HEK293 (cell line): ENCODE results near the gene GNPTG.

ENCODE experiments used
- CTCF ChIA-PET: fragments of 350-600 bp; formaldehyde crosslinking; extraction: SDS; loops from one replicate; lab custom pipeline; 2021; ENCODE audit warnings: antibody characterized with exemption; lab: Yijun Ruan, JAX
- POLR2A ChIA-PET: fragments of 300-600 bp; formaldehyde crosslinking; extraction: SDS; loops from one replicate; lab custom pipeline; 2020; ENCODE audit warnings: antibody characterized with exemption, inconsistent platforms; lab: Yijun Ruan, JAX
- H3K27ac ChIP-seq: fragments of 200-500 bp; sonication (Bioruptor generic); 2 replicates; pipeline ENCODE4 v1.5.1; 2014; ENCODE audit warnings: low read depth, low read length, control low read depth, inconsistent platforms; ENCODE audit errors: extremely low read depth
- H3K36me3 ChIP-seq, 2 experiments: fragments of 200-500 bp in 1 of 2; sonication (Bioruptor generic) in 1 of 2; 1 replicate in 1 of 2; 2 replicates in 1 of 2; pipeline ENCODE4 v1.5.1; 2014 to 2017; ENCODE audit warnings: inconsistent platforms in 2 of 2, low read length in 2 of 2; ENCODE audit not compliant: control insufficient read depth in 2 of 2, insufficient read depth in 1 of 2
- H3K4me1 ChIP-seq: fragments of 200-500 bp; sonication (Bioruptor generic); 2 replicates; pipeline ENCODE4 v1.5.1; 2014; ENCODE audit warnings: mild to moderate bottlenecking, low read length, inconsistent platforms; ENCODE audit not compliant: control insufficient read depth, insufficient read depth
- H3K4me3 ChIP-seq: 2 replicates; pipeline ENCODE4 v1.5.1; 2011; ENCODE audit warnings: low read depth, mild to moderate bottlenecking, control low read depth, low read length, moderate library complexity
- H3K9me3 ChIP-seq: fragments of 200-500 bp; sonication (Bioruptor generic); 2 replicates; pipeline ENCODE4 v1.5.1; 2014; ENCODE audit warnings: low read depth, low read length, inconsistent platforms; ENCODE audit not compliant: control insufficient read depth, insufficient read depth
- PRDM6 ChIP-seq: fragments of 450-650 bp; formaldehyde crosslinking; IDR thresholded peaks from 2 replicates; pipeline ENCODE4 v1.5.1; 2017; ENCODE audit warnings: missing biosample characterization, missing genetic modification characterization
- REST ChIP-seq: fragments of 450-650 bp; formaldehyde crosslinking; IDR thresholded peaks from 2 replicates; pipeline ENCODE4 v1.5.1; 2016; ENCODE audit warnings: missing biosample characterization, missing genetic modification characterization
- SCRT1 ChIP-seq: fragments of 450-650 bp; formaldehyde crosslinking; IDR thresholded peaks from 2 replicates; pipeline ENCODE4 v1.5.1; 2016; ENCODE audit warnings: missing biosample characterization, missing genetic modification characterization, borderline replicate concordance
- SP3 ChIP-seq: fragments of 450-650 bp; formaldehyde crosslinking; IDR thresholded peaks from 2 replicates; pipeline ENCODE4 v1.5.1; 2016; ENCODE audit warnings: missing biosample characterization, missing genetic modification characterization
- SP7 ChIP-seq: fragments of 450-650 bp; formaldehyde crosslinking; IDR thresholded peaks from 2 replicates; pipeline ENCODE4 v1.5.1; 2016; ENCODE audit warnings: missing biosample characterization, missing genetic modification characterization
- ZFP41 ChIP-seq: fragments of 450-650 bp; formaldehyde crosslinking; IDR thresholded peaks from 2 replicates; pipeline ENCODE4 v1.5.1; 2016; ENCODE audit warnings: missing biosample characterization, missing genetic modification characterization, borderline replicate concordance
- ZNF24 ChIP-seq: fragments of 450-650 bp; formaldehyde crosslinking; IDR thresholded peaks from 2 replicates; pipeline ENCODE4 v1.5.1; 2016; ENCODE audit warnings: missing biosample characterization, missing genetic modification characterization
- ZNF302 ChIP-seq: fragments of 450-650 bp; formaldehyde crosslinking; IDR thresholded peaks from 2 replicates; pipeline ENCODE4 v1.5.1; 2016; ENCODE audit warnings: missing biosample characterization, missing genetic modification characterization, low read depth
- ZNF544 ChIP-seq: fragments of 450-650 bp; formaldehyde crosslinking; IDR thresholded peaks from 2 replicates; pipeline ENCODE4 v1.5.0; 2017; ENCODE audit warnings: missing biosample characterization, missing genetic modification characterization
- ZNF558 ChIP-seq: fragments of 450-650 bp; formaldehyde crosslinking; IDR thresholded peaks from 2 replicates; pipeline ENCODE4 v1.5.1; 2016; ENCODE audit warnings: missing biosample characterization, missing genetic modification characterization
- ZNF624 ChIP-seq: fragments of 450-650 bp; formaldehyde crosslinking; IDR thresholded peaks from 2 replicates; pipeline ENCODE4 v1.5.1; 2017; ENCODE audit warnings: missing biosample characterization, missing genetic modification characterization
- ZNF654 ChIP-seq: fragments of 450-650 bp; formaldehyde crosslinking; IDR thresholded peaks from 2 replicates; pipeline ENCODE4 v1.5.1; 2016; ENCODE audit warnings: low read depth, missing biosample characterization, missing genetic modification characterization
- ZNF747 ChIP-seq: fragments of 450-650 bp; formaldehyde crosslinking; IDR thresholded peaks from 2 replicates; pipeline ENCODE4 v1.5.1; 2016; ENCODE audit warnings: missing biosample characterization, missing genetic modification characterization
- TF ChIP-seq, protein P1 (sequence below): fragments of 450-650 bp; formaldehyde crosslinking; IDR thresholded peaks from 2 replicates; pipeline ENCODE4 v1.5.1; 2016; ENCODE audit warnings: missing biosample characterization, missing genetic modification characterization
- TF ChIP-seq, protein P2 (sequence below): fragments of 450-650 bp; IDR thresholded peaks from 2 replicates; pipeline ENCODE4 v1.5.1; 2018; ENCODE audit warnings: missing biosample characterization, mild to moderate bottlenecking, missing genetic modification characterization
- TF ChIP-seq, protein P3 (sequence below): fragments of 450-650 bp; formaldehyde crosslinking; IDR thresholded peaks from 2 replicates; pipeline ENCODE4 v1.5.1; 2016; ENCODE audit warnings: missing biosample characterization, missing genetic modification characterization
- TF ChIP-seq, protein P4 (sequence below): fragments of 450-650 bp; formaldehyde crosslinking; IDR thresholded peaks from 2 replicates; pipeline ENCODE4 v1.5.1; 2016; ENCODE audit warnings: missing biosample characterization, missing genetic modification characterization
- TF ChIP-seq, protein P5 (sequence below): fragments of 450-650 bp; formaldehyde crosslinking; IDR thresholded peaks from 2 replicates; pipeline ENCODE4 v1.5.1; 2016; ENCODE audit warnings: missing biosample characterization, missing genetic modification characterization

Gene GNPTG

DNA sequence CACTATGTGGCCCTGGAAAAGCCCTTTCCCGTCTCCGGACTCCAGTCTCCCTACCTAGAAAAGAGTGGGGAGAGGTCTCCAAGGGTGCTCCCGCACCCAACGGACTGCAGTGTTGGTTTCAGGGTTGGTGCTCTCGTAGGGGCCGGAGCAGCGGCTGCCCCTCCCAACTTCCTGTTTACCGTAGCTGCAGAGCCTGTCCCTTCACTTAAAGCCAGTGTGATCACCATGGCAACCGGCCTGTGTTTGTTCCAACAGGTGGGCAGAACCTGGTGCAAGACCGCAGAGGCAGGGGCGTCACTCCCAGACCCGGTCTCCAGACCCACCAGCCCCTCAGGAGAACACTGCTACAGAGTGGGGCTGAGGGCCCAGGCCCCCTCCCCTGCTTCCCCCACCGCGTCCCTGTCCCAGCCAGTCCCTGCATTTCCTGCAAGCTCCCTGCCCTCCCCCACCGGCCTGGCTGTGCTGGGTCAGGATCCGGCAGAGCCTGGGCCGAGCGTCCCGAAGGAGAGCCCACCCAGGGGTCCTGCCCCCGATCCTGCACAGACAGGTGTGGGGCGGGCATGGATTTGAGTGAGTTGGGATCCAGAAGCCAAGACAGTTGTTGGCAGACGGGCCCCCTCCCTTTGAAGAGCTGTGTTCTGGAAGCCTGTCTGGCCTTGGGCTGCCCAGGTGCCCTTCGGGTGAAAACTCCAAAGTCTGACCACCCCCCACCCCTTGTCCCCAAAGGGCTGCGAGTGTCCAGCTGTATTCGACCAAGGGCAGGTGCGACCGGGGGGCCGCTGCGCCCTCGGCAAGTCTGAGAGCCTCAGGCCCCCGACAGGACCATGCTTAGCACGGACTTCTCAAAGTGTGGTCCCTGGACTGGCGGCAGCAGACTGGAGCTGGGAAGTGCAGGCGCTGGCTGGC, 19.8 kb upstream of the GNPTG start (continued):
- TF ChIP-seq PRDM6 (tag by site-specific recombination) (no peak), ZNF24 (tag by site-specific recombination) (no peak), ZNF624 (tag by site-specific recombination) (no peak), SP3 (tag by site-specific recombination) (no peak), ZNF558 (no peak), SP7 (no peak), ZNF302 (tag by site-specific recombination) (no peak), ZFP41 (tag by site-specific recombination) (no peak), ZNF654 (tag by site-specific recombination) (no peak), ZNF747 (tag by site-specific recombination) (no peak), SCRT1 (tag by site-specific recombination) (peak; percentile 71; the same call in 1 of the 2 replicates), REST (no peak)
- TF ChIP-seq, protein P1, sequence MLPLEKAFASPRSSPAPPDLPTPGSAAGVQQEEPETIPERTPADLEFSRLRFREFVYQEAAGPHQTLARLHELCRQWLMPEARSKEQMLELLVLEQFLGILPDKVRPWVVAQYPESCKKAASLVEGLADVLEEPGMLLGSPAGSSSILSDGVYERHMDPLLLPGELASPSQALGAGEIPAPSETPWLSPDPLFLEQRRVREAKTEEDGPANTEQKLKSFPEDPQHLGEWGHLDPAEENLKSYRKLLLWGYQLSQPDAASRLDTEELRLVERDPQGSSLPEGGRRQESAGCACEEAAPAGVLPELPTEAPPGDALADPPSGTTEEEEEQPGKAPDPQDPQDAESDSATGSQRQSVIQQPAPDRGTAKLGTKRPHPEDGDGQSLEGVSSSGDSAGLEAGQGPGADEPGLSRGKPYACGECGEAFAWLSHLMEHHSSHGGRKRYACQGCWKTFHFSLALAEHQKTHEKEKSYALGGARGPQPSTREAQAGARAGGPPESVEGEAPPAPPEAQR (tag by site-specific recombination) = no peak
- TF ChIP-seq, protein P2, sequence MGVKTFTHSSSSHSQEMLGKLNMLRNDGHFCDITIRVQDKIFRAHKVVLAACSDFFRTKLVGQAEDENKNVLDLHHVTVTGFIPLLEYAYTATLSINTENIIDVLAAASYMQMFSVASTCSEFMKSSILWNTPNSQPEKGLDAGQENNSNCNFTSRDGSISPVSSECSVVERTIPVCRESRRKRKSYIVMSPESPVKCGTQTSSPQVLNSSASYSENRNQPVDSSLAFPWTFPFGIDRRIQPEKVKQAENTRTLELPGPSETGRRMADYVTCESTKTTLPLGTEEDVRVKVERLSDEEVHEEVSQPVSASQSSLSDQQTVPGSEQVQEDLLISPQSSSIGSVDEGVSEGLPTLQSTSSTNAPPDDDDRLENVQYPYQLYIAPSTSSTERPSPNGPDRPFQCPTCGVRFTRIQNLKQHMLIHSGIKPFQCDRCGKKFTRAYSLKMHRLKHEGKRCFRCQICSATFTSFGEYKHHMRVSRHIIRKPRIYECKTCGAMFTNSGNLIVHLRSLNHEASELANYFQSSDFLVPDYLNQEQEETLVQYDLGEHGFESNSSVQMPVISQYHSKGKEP (tag by site-specific recombination) = 0 out of 2 replicates have a peak, but pooled peaks have one; percentile 15
- TF ChIP-seq, protein P3, sequence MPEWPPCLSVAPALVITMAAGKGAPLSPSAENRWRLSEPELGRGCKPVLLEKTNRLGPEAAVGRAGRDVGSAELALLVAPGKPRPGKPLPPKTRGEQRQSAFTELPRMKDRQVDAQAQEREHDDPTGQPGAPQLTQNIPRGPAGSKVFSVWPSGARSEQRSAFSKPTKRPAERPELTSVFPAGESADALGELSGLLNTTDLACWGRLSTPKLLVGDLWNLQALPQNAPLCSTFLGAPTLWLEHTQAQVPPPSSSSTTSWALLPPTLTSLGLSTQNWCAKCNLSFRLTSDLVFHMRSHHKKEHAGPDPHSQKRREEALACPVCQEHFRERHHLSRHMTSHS (tag by site-specific recombination) = no peak

DNA sequence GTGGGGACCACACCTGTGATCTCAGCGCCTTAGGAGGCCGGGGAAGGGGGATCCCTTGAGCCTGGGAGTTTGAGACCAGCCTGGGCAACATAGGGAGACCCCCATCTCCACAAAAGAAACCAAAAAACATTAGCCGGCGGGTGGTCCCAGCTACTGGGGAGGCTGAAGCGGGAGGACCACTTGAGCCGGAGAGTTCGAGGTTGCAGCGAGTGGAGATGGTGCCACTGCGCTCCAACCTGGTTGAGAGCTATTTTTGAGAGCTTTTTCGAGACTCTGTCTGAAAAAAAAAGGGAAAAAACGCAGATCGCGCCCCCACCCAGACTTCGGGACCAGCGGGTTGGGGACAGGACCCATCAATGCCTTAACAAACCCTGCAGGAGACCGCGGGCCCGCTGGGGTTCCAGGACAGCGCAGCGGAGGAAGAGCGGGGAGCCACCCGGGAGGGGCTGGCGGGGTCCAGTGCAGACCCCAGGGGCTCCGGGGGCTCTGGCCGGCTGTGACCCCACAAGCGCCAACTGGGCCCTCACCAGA, 19.0 kb upstream of the GNPTG start:
- H3K27ac ChIP-seq = no peak overlapping the region
- H3K36me3 ChIP-seq = no peaks in the 10 kb centered on the region
- ChIA-PET POLR2A (interaction anchor here (1.3 to 1.4 kb wide), 2 partner anchors 10 to 24 kb away, joined by 3 to 9 read pairs; no protein-coding TSS in a partner anchor), CTCF (interaction anchor here (1.2 kb wide), 1 partner anchor 10 kb away, joined by 3 read pairs; no protein-coding TSS in a partner anchor)
- TF ChIP-seq, protein P4, sequence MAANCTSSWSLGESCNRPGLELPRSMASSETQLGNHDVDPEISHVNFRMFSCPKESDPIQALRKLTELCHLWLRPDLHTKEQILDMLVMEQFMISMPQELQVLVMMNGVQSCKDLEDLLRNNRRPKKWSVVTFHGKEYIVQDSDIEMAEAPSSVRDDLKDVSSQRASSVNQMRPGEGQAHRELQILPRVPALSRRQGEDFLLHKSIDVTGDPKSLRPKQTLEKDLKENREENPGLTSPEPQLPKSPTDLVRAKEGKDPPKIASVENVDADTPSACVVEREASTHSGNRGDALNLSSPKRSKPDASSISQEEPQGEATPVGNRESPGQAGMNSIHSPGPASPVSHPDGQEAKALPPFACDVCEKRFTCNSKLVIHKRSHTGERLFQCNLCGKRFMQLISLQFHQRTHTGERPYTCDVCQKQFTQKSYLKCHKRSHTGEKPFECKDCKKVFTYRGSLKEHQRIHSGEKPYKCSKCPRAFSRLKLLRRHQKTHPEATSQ (tag by site-specific recombination) = no peak
- TF ChIP-seq, protein P5, sequence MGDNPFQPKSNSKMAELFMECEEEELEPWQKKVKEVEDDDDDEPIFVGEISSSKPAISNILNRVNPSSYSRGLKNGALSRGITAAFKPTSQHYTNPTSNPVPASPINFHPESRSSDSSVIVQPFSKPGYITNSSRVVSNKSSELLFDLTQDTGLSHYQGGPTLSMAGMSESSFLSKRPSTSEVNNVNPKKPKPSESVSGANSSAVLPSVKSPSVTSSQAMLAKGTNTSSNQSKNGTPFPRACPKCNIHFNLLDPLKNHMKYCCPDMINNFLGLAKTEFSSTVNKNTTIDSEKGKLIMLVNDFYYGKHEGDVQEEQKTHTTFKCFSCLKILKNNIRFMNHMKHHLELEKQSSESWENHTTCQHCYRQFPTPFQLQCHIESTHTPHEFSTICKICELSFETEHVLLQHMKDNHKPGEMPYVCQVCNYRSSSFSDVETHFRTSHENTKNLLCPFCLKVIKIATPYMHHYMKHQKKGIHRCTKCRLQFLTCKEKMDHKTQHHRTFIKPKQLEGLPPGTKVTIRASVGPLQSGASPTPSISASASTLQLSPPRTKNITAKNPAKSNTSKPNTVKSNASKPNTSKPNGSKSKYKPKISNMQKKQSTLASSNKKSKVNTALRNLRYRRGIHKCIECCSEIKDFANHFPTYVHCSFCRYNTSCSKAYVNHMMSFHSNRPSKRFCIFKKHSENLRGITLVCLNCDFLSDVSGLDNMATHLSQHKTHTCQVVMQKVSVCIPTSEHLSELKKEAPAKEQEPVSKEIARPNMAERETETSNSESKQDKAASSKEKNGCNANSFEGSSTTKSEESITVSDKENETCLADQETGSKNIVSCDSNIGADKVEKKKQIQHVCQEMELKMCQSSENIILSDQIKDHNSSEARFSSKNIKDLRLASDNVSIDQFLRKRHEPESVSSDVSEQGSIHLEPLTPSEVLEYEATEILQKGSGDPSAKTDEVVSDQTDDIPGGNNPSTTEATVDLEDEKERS (tag by site-specific recombination) = no peak
- no peak for TF ChIP-seq ZNF544 (tag by site-specific recombination)
- H3K4me3 ChIP-seq = no peak overlapping the region
- peaks cover 2% of the 10 kb centered on the region; the same call in 1 of the 2 replicates for H3K4me1 ChIP-seq
- no peaks in the 10 kb centered on the region for H3K9me3 ChIP-seq
